Heart left ventricle (tissue), 16 donors: ENCODE results near the gene USP25. TPM values are rescaled to one million over a fixed set of nuclear protein-coding genes. Genes with fewer than 3 reads are reported as not detected.

Experiments
- ATAC-seq, 4 donors: fragments of 200-7000 bp; cut with Tn5 transposase; one replicate each; pipeline ENCODE4 v1.9.1; 2020 to 2022; ENCODE audit warnings: moderate library complexity in 4 of 4, mild to moderate bottlenecking in 3 of 4, moderate number of reproducible peaks in 1 of 4
- DNase-seq, 5 donors: peaks; one replicate each; pipeline ENCODE4 v3.0.0-alpha.2; 2020
- H3K27ac ChIP-seq, 12 donors: fragments of 200-600 bp; sonication (generic) in 4 of 12; one replicate each; pipeline versions ENCODE4 v1.5.0 to v1.8.0; 2016 to 2022; ENCODE audit warnings: mild to moderate bottlenecking in 2 of 12
- H3K27me3 ChIP-seq, 9 donors: fragments of 200-600 bp; sonication (generic) in 2 of 9; one replicate each; pipeline versions ENCODE4 v1.5.1 to v1.8.0; 2016 to 2022; ENCODE audit warnings: mild to moderate bottlenecking in 3 of 9
- H3K36me3 ChIP-seq, 9 donors: fragments of 200-600 bp; sonication (generic) in 2 of 9; one replicate each; pipeline versions ENCODE4 v1.5.0 to v1.8.0; 2018 to 2022; ENCODE audit warnings: mild to moderate bottlenecking in 2 of 9
- H3K4me1 ChIP-seq, 12 donors: fragments of 200-600 bp; sonication (generic) in 4 of 12; one replicate each; pipeline versions ENCODE4 v1.5.0 to v1.8.0; 2016 to 2022; ENCODE audit warnings: mild to moderate bottlenecking in 3 of 12
- H3K4me3 ChIP-seq, 12 donors: fragments of 200-600 bp; sonication (generic) in 4 of 12; one replicate each; pipeline versions ENCODE4 v1.5.0 to v1.8.0; 2017 to 2022; ENCODE audit warnings: mild to moderate bottlenecking in 9 of 12, moderate library complexity in 4 of 12
- H3K9me3 ChIP-seq, 12 donors: fragments of 200-600 bp; sonication (generic) in 4 of 12; one replicate each; pipeline versions ENCODE4 v1.5.0 to v1.8.0; 2016 to 2022; ENCODE audit warnings: mild to moderate bottlenecking in 1 of 12
- CTCF ChIP-seq, 12 donors: fragments of 200-600 bp; sonication (generic) in 4 of 12; IDR thresholded peaks; one replicate each; pipeline versions ENCODE4 v1.5.0 to v1.8.0; 2018 to 2022; ENCODE audit warnings: antibody characterized with exemption in 12 of 12, mild to moderate bottlenecking in 5 of 12
- POLR2A ChIP-seq, 2 donors: fragments of 450-650 bp; IDR thresholded peaks; one replicate each; pipeline ENCODE4 v1.6.1; 2017; ENCODE audit warnings: antibody characterized with exemption in 2 of 2, mild to moderate bottlenecking in 2 of 2, moderate library complexity in 2 of 2
- WGBS, 4 donors: extraction: QIAGEN DNeasy Blood & Tissue Kit in 2 of 4; methylation state at CpG; one replicate each; pipeline versions ENCODE4 v1.1.5 to v1.1.7; 2013 to 2018; 5-methylcytosine and 5-hydroxymethylcytosine counted together
- intact Hi-C, 10 donors: fragments of 100-400 bp; cut with DNase I; formaldehyde crosslinking; loops; one replicate each; pipeline versions ENCODE4 v1.11.1 to v1.14.2; 2022
- polyA plus RNA-seq, 2 donors: library from polyadenylated mRNA; stranded (reverse); fragments of 200-250 nt; gene quantifications; one replicate each; pipeline ENCODE4 v1.2.3, GENCODE V29; 2013
- total RNA-seq, 9 donors: library from RNA; depleted of rRNA in 2 of 9; stranded (reverse); fragments of >200 nt in 2 of 9; fragmentation: NEBNext Ultra II Directional in 3 of 9; extraction: Animal tissue kit (Norgen Biotek cat#: 25700) in 3 of 9; gene quantifications; one replicate each; pipeline versions ENCODE4 v1.1.0 to v1.2.4, GENCODE V29; 2016 to 2023
- donor health status: ischemic (EF 13 %, LVEDD 7.1; RV severe dilation, severe dysfunction).
- donor health status: healthy with polysubstance abuse.
- donor health status: DM: no; HTN: yes; CAD: no.
- donor health status: DM: no; HTN: no; CAD: no.
- donor health status: ischemic (EF 25% LVEDD 6.9; RV normal size, moderate dysfunction).
- donor health status: ischemic (EF 25% LVEDD 5.7; RV mildly dilated, moderate dysfunction).
- donor health status: healthy.
- donor health status: DM: yes; HTN: yes; CAD: no.
- donor health status: ischemic (EF 35%, LVEDD 5.7; RV mildly dilated, moderate dysfunction).
- donor health status: nonischemic (EF 11% LVEDD 7.7; RV severe dilation, severe dysfunction).
- donor health status: DM: yes; HTN: yes; CAD: no.
- donor health status: PGD.
- donor health status: ischemic (EF 29% LVEDD 5.4; RV normal size, mild dysfunction).
- donor health status: nonischemic (EF 23%, LVEDD 6.1; RV moderate dilation, normal function).

The USP25 gene
- total and polyA plus RNA-seq, 11 donors, result 20.4 to 55.3 (median 44.6) TPM

GRCh38 chr21:15722591-15723324, 7.0 kb upstream of the USP25 start:
- DNase-seq (no peak), ATAC-seq (no peak)
- 60 to 64% (median 62%) methylated on average over 4 of the region's 4 CpGs for WGBS, 4 donors
- no peak overlapping the region for H3K27ac ChIP-seq
- H3K27me3 ChIP-seq, result no peaks in the 10 kb centered on the region
- TF ChIP-seq CTCF (IDR thresholded peaks at IDR 0.05) (no peak), POLR2A (IDR thresholded peaks at IDR 0.05) (no peak)
- no peaks in the 10 kb centered on the region for H3K36me3 ChIP-seq
- intact Hi-C loops, result loop anchor here in 1 of 10 donors (10.0 kb wide), 1 partner anchor 658 kb away; the partner anchor contains the start of gene NRIP1
- no peak overlapping the region for H3K4me3 ChIP-seq
- peaks cover 0 to 10% (median 0%) of the 10 kb centered on the region in 12 donors for H3K9me3 ChIP-seq
- no peaks in the 10 kb centered on the region for H3K4me1 ChIP-seq

- no peak overlapping the region for H3K4me3 ChIP-seq
- 87 to 93% (median 92%) methylated on average over 3 of the region's 3 CpGs for WGBS, 4 donors
- H3K9me3 ChIP-seq, result peaks cover 0 to 10% (median 0%) of the 10 kb centered on the region in 12 donors
- H3K4me1 ChIP-seq, result peaks cover 0 to 8% (median under 1%) of the 10 kb centered on the region in 12 donors
- H3K36me3 ChIP-seq, result no peaks in the 10 kb centered on the region
- no peak overlapping the region for H3K27ac ChIP-seq
- DNase-seq, result no peak
- TF ChIP-seq CTCF (IDR thresholded peaks at IDR 0.05) (no peak), POLR2A (IDR thresholded peaks at IDR 0.05) (no peak)
- intact Hi-C loops, result loop anchor here in 1 of 10 donors (10.0 kb wide), 1 partner anchor 661 kb away; the partner anchor contains the start of gene NRIP1
- ATAC-seq, result no peak
- H3K27me3 ChIP-seq, result no peaks in the 10 kb centered on the region
Observed at GRCh38 chr21:15725949-15726348, 3.8 kb upstream of the USP25 start.

- ATAC-seq, result no peak
- no peaks in the 10 kb centered on the region for H3K9me3 ChIP-seq
- no peak overlapping the region for H3K27ac ChIP-seq
- H3K27me3 ChIP-seq, result no peaks in the 10 kb centered on the region
- no peaks in the 10 kb centered on the region for H3K36me3 ChIP-seq
- peaks cover 0 to 29% (median 14%) of the 10 kb centered on the region in 12 donors for H3K4me1 ChIP-seq
- WGBS, 4 donors, result 93 to 99% (median 98%) methylated on average over 3 of the region's 3 CpGs
- TF ChIP-seq CTCF (IDR thresholded peaks at IDR 0.05) (no peak), POLR2A (IDR thresholded peaks at IDR 0.05) (no peak)
- DNase-seq, result no peak
- intact Hi-C loops, result loop anchor here in 1 of 10 donors (10.0 kb wide), 1 partner anchor 663 kb away; the partner anchor contains the start of gene NRIP1
- H3K4me3 ChIP-seq, result no peak overlapping the region
Observed at GRCh38 chr21:15728046-15728445, 1.7 kb upstream of the USP25 start.

- Histone ChIP-seq H3K9me3 (no peaks in the 10 kb centered on the region), H3K36me3 (no peaks in the 10 kb centered on the region), H3K27me3 (no peaks in the 10 kb centered on the region), H3K4me3 (peak overlapping the region; percentile 41 to 95 (median 88)), H3K27ac (peak overlapping the region; percentile 60 to 98 (median 92)), H3K4me1 (peaks cover 0 to 34% (median 16%) of the 10 kb centered on the region in 12 donors)
- ATAC-seq, result no peak
- WGBS, 4 donors, result 2 to 5% (median 4%) methylated on average over 10 to 11 of the region's 11 CpGs
- no peak for TF ChIP-seq CTCF (IDR thresholded peaks at IDR 0.05)
- TF ChIP-seq POLR2A (IDR thresholded peaks at IDR 0.05), result no peak
- intact Hi-C loops, result loop anchor here in 1 of 10 donors (10.0 kb wide), 1 partner anchor 665 kb away; the partner anchor contains the start of gene NRIP1
- no peak for DNase-seq
Observed at GRCh38 chr21:15729346-15729673, 472 bp upstream of the USP25 start.
